Retinal pigment epithelial cell (primary cell): ENCODE results near the gene NUTF2.

Experiments used
- DNase-seq: peaks from one replicate; pipeline ENCODE4 v3.0.0-alpha.2; 2010; ENCODE audit warnings: low read depth
- H3K4me3 ChIP-seq: 2 replicates; pipeline ENCODE4 v1.5.1; 2011; ENCODE audit warnings: mild to moderate bottlenecking, low read length, control low read depth, moderate library complexity
- CTCF ChIP-seq: conservative IDR thresholded peaks from 2 replicates; pipeline ENCODE4 v1.5.1; 2011; ENCODE audit warnings: low read depth, low read length, control low read depth, inconsistent platforms

The NUTF2 gene

DNA sequence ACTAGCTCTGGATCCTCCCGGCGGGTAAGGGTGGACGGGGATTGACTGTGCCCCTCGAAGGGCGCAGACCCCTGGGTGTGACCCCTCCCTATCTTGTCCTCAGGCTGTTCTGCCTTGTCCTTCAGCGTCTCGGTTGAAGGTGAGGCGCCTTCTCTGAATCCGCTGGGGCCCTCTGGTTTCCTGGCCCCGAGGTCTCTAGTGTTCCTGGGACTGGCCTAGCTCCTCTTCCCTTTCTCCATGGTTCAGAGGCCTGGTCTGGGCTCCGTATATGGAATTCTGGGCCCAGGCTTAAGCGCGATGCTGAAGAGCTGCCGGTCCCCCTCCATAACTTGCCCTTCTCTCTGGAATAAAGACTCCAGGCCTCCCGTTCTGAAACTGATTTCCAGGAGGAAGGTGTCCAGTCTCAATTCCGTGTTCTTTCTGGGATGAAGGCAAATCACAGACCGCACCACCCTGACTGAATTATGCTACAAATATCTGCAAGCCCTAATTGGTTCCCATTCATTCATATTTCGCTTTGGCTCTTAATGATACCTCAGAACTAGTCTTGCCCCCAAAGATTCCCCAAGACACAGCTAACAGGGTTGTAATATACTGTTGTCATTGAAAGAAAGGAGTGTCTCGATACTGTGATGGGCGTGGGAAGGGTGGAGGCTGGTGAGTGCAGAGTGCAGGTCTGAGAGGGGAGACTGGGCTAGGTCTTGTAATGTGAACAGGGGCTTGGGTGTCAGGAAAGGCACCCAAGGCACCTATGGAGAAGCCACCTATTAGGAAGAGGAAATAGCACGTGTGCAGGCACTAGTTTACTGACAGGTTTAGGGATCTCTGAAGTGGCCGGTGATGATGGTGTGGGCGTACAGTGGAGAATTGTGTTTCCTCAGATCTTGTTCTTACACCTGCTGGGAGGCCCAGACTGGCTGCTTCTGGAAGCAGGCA, 27.0 kb downstream of the NUTF2 start:
- peak overlapping the region; percentile 92 for H3K4me3 ChIP-seq
- no peak for TF ChIP-seq CTCF
- DNase-seq = no peak

- peak overlapping the region; percentile 92 for H3K4me3 ChIP-seq
- no peak for DNase-seq
- TF ChIP-seq CTCF = no peak
These were observed 27.6 kb downstream of the NUTF2 start for GRCh38 chr16:67874372-67874771.

GRCh38 chr16:67877064-67877463, 30.3 kb downstream of the NUTF2 start:
- DNase-seq = no peak
- no peak overlapping the region for H3K4me3 ChIP-seq
- TF ChIP-seq CTCF = no peak

- no peak for TF ChIP-seq CTCF
- H3K4me3 ChIP-seq = no peak overlapping the region
- no peak for DNase-seq
These were observed 31.5 kb downstream of the NUTF2 start for GRCh38 chr16:67878232-67878631.

GRCh38 chr16:67878846-67879245, 32.1 kb downstream of the NUTF2 start:
- no peak for TF ChIP-seq CTCF
- DNase-seq = no peak
- H3K4me3 ChIP-seq = no peak overlapping the region

- no peak for DNase-seq
- no peak overlapping the region for H3K4me3 ChIP-seq
- TF ChIP-seq CTCF = no peak
These were observed 32.7 kb downstream of the NUTF2 start for GRCh38 chr16:67879462-67879861.

DNA sequence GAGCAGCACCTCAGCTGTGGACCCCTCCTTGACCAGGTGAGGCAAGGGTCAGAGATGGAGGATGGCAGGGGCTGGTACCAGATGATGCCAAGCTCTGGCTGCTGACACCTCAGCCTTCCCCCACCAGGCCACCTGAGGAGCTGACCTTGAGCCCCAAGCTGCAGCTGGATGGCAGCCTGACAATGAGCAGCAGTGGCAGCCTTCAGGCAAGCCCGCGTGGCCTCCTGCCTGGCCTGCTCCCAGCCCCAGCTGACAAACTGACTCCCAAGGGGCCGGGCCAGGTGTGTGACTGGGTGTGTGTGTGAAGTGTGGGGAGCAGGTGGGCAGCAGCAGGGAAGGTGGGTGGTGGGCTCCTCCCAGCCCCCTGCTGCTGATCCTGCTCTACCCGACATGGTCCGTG, 33.2 kb downstream of the NUTF2 start:
- no peak for DNase-seq
- H3K4me3 ChIP-seq = no peak overlapping the region
- no peak for TF ChIP-seq CTCF
